ENCODE results near the gene GALNT18. TPM values are rescaled to one million over a fixed set of nuclear protein-coding genes. Genes with fewer than 3 reads are reported as not detected.

The GALNT18 gene
- total and polyA plus RNA-seq, 8 donors = 16.4 to 42.6 (median 23.0) TPM

- H3K27ac ChIP-seq = no peak overlapping the region
- TF ChIP-seq CTCF (IDR thresholded peaks at IDR 0.05) = no peak
These were observed 381.8 kb downstream of the GALNT18 start for GRCh38 chr11:11239959-11240358.

GRCh38 chr11:11237070-11237832 is 384.6 kb downstream of the GALNT18 start:
- TF ChIP-seq CTCF (IDR thresholded peaks at IDR 0.05) = no peak
- DNase-seq (peak in 1 of 4 donors; percentile 35), ATAC-seq (no peak)
- Histone ChIP-seq H3K27me3 (no peaks in the 10 kb centered on the region), H3K9me3 (no peaks in the 10 kb centered on the region), H3K36me3 (no peaks in the 10 kb centered on the region), H3K4me3 (no peak overlapping the region), H3K27ac (no peak overlapping the region), H3K4me1 (no peaks in the 10 kb centered on the region)
- intact Hi-C loops (cut with DNase I) = no loop called here

More at GRCh38 chr11:11239959-11240358, 381.8 kb downstream of the GALNT18 start:
- no peaks in the 10 kb centered on the region for H3K9me3 ChIP-seq
- H3K27me3 ChIP-seq = no peaks in the 10 kb centered on the region
- ATAC-seq (no peak), DNase-seq (no peak)
- intact Hi-C loops (cut with DNase I) = no loop called here
- no peak overlapping the region for H3K4me3 ChIP-seq
- peaks cover 10 to 11% of the 10 kb centered on the region in 2 donors for H3K4me1 ChIP-seq
- no peaks in the 10 kb centered on the region for H3K36me3 ChIP-seq

- H3K9me3 ChIP-seq = no peaks in the 10 kb centered on the region
- no peaks in the 10 kb centered on the region for H3K4me1 ChIP-seq
- no peak overlapping the region for H3K4me3 ChIP-seq
- no peak for TF ChIP-seq CTCF (IDR thresholded peaks at IDR 0.05)
- intact Hi-C loops (cut with DNase I) = no loop called here
- H3K36me3 ChIP-seq = no peaks in the 10 kb centered on the region
- DNase-seq (no peak), ATAC-seq (no peak)
- no peak overlapping the region for H3K27ac ChIP-seq
- H3K27me3 ChIP-seq = no peaks in the 10 kb centered on the region
These were observed 385.2 kb downstream of the GALNT18 start for GRCh38 chr11:11236498-11237059.

- no peak overlapping the region for H3K4me3 ChIP-seq
- no peak for DNase-seq
- no peak for ATAC-seq
- no peaks in the 10 kb centered on the region for H3K9me3 ChIP-seq
- no peaks in the 10 kb centered on the region for H3K27me3 ChIP-seq
- intact Hi-C loops (cut with DNase I) = no loop called here
- no peaks in the 10 kb centered on the region for H3K36me3 ChIP-seq
- no peak overlapping the region for H3K27ac ChIP-seq
- H3K4me1 ChIP-seq = no peaks in the 10 kb centered on the region
- TF ChIP-seq CTCF (IDR thresholded peaks at IDR 0.05) = no peak
These were observed 390.0 kb downstream of the GALNT18 start for GRCh38 chr11:11231763-11232162.

- peak; percentile 52 for ATAC-seq
These were observed 390.8 kb downstream of the GALNT18 start for GRCh38 chr11:11230802-11231562.

More at GRCh38 chr11:11230802-11231562, 390.8 kb downstream of the GALNT18 start:
- H3K4me1 ChIP-seq = no peaks in the 10 kb centered on the region
- intact Hi-C loops (cut with DNase I) = no loop called here
- H3K4me3 ChIP-seq = no peak overlapping the region
- TF ChIP-seq CTCF (IDR thresholded peaks at IDR 0.05) = no peak
- no peaks in the 10 kb centered on the region for H3K27me3 ChIP-seq
- no peaks in the 10 kb centered on the region for H3K36me3 ChIP-seq
- no peaks in the 10 kb centered on the region for H3K9me3 ChIP-seq
- H3K27ac ChIP-seq = no peak overlapping the region
- no peak for DNase-seq
